Loucy (cell line): Measurements from ENCODE around the gene AKAP6.

Experiments
- EZH2phosphoT487 ChIP-seq: fragments of 200-600 bp; IDR thresholded peaks from 2 replicates; pipeline ENCODE4 v1.6.1; 2018; ENCODE audit warnings: antibody characterized with exemption, mild to moderate bottlenecking, moderate library complexity, borderline replicate concordance
- TF ChIP-seq, protein P1 (sequence below): fragments of 200-600 bp; sonication (generic); conservative IDR thresholded peaks from 2 replicates; pipeline ENCODE4 v1.5.1; 2014; ENCODE audit warnings: mild to moderate bottlenecking, antibody characterized with exemption, low read length

DNA sequence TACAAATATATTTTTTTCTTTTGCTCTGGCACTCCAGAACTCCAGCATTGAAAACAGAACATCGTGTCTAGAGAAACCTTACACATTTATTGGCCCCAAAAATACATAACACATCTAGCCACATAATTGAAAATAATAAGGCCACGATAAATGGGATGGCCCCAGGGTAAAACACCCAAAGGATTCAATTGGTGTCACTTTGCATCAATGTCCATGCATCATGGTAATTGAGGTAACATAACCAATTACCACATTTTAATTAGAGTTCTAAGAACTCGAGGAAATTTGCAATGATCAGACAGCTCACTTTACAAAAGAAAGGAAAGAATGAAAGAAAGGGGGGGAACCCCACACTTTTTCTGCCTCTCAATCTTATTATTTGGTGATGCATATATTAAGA is 457.8 kb downstream of the AKAP6 start:
- TF ChIP-seq, protein P1, sequence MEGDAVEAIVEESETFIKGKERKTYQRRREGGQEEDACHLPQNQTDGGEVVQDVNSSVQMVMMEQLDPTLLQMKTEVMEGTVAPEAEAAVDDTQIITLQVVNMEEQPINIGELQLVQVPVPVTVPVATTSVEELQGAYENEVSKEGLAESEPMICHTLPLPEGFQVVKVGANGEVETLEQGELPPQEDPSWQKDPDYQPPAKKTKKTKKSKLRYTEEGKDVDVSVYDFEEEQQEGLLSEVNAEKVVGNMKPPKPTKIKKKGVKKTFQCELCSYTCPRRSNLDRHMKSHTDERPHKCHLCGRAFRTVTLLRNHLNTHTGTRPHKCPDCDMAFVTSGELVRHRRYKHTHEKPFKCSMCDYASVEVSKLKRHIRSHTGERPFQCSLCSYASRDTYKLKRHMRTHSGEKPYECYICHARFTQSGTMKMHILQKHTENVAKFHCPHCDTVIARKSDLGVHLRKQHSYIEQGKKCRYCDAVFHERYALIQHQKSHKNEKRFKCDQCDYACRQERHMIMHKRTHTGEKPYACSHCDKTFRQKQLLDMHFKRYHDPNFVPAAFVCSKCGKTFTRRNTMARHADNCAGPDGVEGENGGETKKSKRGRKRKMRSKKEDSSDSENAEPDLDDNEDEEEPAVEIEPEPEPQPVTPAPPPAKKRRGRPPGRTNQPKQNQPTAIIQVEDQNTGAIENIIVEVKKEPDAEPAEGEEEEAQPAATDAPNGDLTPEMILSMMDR: no peak
- no peak for TF ChIP-seq EZH2phosphoT487
